ENCODE results near the gene VGLL4.
A peak's percentile ranks its signal among the peaks of the same experiment; 100 is the strongest.

The VGLL4 gene

DNA sequence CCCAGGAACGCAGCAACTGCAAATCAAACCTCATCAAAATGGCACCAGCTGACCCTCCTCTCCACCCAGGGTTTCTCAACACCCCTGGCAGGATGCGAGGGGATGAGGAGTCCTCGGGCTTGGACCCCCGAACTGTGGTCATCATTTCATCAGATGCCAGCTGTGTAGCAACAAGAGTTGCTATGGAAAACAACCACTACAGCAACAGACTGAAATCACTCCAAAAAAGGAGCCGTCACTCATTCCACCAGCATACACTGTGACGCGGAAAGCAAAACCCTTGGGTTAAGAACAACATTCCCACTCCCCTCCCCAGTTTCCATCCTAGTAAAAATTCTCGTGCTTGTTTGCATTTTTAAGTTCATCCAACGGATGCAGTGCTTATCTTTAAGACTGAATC is 40.1 kb downstream of the VGLL4 start:
- Histone ChIP-seq H3K4me1 (ENCODE audit: control insufficient read depth, low read depth, low read length) (peaks cover 12% of the 10 kb centered on the region), H2AK5ac (ENCODE audit: low read length) (no peak overlapping the region), H3K27me3 (ENCODE audit: insufficient read depth, low read length, poor library complexity) (no peaks in the 10 kb centered on the region), H3K4me2 (ENCODE audit: low read length) (no peak overlapping the region), H4K8ac (ENCODE audit: low read depth, low read length) (peak overlapping the region; percentile 78), H3K9ac (ENCODE audit: low read length) (no peak overlapping the region), H3K79me1 (ENCODE audit: low read length) (peaks cover 11% of the 10 kb centered on the region), H2BK15ac (replicated peaks; ENCODE audit: low read depth) (no peak overlapping the region), H3K23ac (ENCODE audit: low read length) (no peak overlapping the region), H3K36me3 (ENCODE audit: control insufficient read depth, insufficient read depth, low read length) (no peaks in the 10 kb centered on the region), H3K4ac (ENCODE audit: low read depth, low read length) (no peak overlapping the region), H2BK5ac (ENCODE audit: low read length) (no peak overlapping the region), H4K5ac (ENCODE audit: low read length) (no peak overlapping the region), H3K56ac (ENCODE audit: low read length) (no peak overlapping the region), H3K4me3 (ENCODE audit: low read length) (no peak overlapping the region), H3K18ac (ENCODE audit: low read length) (no peak overlapping the region), H2BK120ac (ENCODE audit: low read depth, low read length) (no peak overlapping the region), H3K27ac (ENCODE audit: low read depth, low read length) (peak overlapping the region; percentile 22), H3K79me2 (ENCODE audit: control insufficient read depth, insufficient read depth, low read length) (peaks cover 31% of the 10 kb centered on the region)
- no CpG with 5 or more reads among the region's 9 CpGs for WGBS (ENCODE audit: extremely low coverage, insufficient coverage, low lambda C conversion rate)
- DNase-seq, result peak; percentile 58

DNA sequence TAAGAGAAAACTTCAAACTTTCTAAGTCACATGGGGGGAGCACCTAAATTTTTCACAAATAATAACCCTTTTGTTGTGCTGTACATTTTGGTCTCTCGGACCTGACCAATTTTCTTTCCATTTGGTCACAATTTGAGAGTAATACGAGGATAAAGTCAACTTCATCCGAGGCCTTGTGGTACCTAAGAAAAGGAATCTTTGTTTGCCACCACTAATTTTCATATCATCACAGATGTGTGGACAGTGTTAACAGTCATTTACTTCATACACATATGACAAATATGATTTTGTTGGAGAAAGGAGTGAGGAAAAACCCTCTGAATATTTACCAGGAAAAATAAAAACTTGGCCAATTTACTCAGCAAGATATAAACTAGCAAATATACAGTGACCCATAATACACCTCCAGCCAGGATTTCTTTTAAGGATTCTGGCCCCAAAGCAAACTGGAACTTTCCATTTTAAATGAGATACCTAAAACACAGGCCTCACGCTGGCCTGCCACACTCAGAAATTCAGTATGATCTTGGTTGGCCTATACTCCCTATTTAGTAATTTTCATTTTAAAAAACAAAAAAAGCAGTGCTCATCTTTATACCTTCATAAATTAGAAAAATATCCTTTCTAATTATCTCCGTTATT is 40.7 kb downstream of the VGLL4 start:
- no CpG with 5 or more reads among the region's 5 CpGs for WGBS (ENCODE audit: extremely low coverage, insufficient coverage, low lambda C conversion rate)
- Histone ChIP-seq H3K79me1 (ENCODE audit: low read length) (peaks cover 11% of the 10 kb centered on the region), H3K23ac (ENCODE audit: low read length) (no peak overlapping the region), H3K27ac (ENCODE audit: low read depth, low read length) (no peak overlapping the region), H3K4me2 (ENCODE audit: low read length) (no peak overlapping the region), H2BK5ac (ENCODE audit: low read length) (no peak overlapping the region), H3K4me3 (ENCODE audit: low read length) (no peak overlapping the region), H3K27me3 (ENCODE audit: insufficient read depth, low read length, poor library complexity) (no peaks in the 10 kb centered on the region), H3K79me2 (ENCODE audit: control insufficient read depth, insufficient read depth, low read length) (peaks cover 34% of the 10 kb centered on the region), H3K56ac (ENCODE audit: low read length) (no peak overlapping the region), H2BK15ac (replicated peaks; ENCODE audit: low read depth) (no peak overlapping the region), H2BK120ac (ENCODE audit: low read depth, low read length) (no peak overlapping the region), H4K5ac (ENCODE audit: low read length) (no peak overlapping the region), H4K8ac (ENCODE audit: low read depth, low read length) (no peak overlapping the region), H3K9ac (ENCODE audit: low read length) (no peak overlapping the region), H2AK5ac (ENCODE audit: low read length) (no peak overlapping the region), H3K18ac (ENCODE audit: low read length) (no peak overlapping the region), H3K4ac (ENCODE audit: low read depth, low read length) (no peak overlapping the region), H3K4me1 (ENCODE audit: control insufficient read depth, low read depth, low read length) (peaks cover 12% of the 10 kb centered on the region), H3K36me3 (ENCODE audit: control insufficient read depth, insufficient read depth, low read length) (no peaks in the 10 kb centered on the region)
- no peak for DNase-seq

DNA sequence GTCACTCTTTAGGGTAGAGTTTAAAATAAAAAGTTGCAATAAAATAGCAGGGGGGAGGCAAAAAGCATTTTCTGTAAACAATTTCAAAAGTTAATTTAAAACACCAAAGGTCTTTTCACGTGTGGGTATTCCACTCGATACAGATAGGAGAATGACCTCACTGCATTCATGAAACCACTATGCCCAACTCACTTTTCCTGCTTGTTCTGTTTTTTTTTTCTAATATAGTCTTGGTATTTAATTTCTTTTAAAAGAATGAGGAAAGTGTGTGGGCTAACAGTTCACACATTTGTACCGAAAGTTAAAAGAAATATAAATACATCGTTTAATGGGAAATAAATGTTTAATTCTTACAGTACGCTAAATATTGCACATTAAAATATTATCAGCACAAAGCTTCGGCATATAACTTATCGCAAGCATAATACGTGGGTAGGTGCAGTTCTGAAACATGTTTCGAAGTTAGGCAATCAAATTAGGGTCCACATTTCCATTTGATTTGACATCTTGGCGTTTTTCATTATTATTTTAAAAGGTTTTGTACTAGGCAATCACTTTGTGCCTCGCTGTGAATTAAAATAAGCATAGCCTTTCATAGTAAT is 41.4 kb downstream of the VGLL4 start:
- H3K4me3 ChIP-seq (ENCODE audit: low read length), result no peak overlapping the region
- H3K79me2 ChIP-seq (ENCODE audit: control insufficient read depth, insufficient read depth, low read length), result peaks cover 34% of the 10 kb centered on the region
- no CpG with 5 or more reads among the region's 11 CpGs for WGBS (ENCODE audit: extremely low coverage, insufficient coverage, low lambda C conversion rate)
- peaks cover 11% of the 10 kb centered on the region for H3K79me1 ChIP-seq (ENCODE audit: low read length)
- no peak overlapping the region for H2AK5ac ChIP-seq (ENCODE audit: low read length)
- DNase-seq, result no peak
- H3K9ac ChIP-seq (ENCODE audit: low read length), result no peak overlapping the region
- H3K4ac ChIP-seq (ENCODE audit: low read depth, low read length), result no peak overlapping the region
- H2BK5ac ChIP-seq (ENCODE audit: low read length), result no peak overlapping the region
- peak overlapping the region; percentile 82 for H3K27ac ChIP-seq (ENCODE audit: low read depth, low read length)
- H2BK120ac ChIP-seq (ENCODE audit: low read depth, low read length), result no peak overlapping the region
- peaks cover 12% of the 10 kb centered on the region for H3K4me1 ChIP-seq (ENCODE audit: control insufficient read depth, low read depth, low read length)
- no peaks in the 10 kb centered on the region for H3K36me3 ChIP-seq (ENCODE audit: control insufficient read depth, insufficient read depth, low read length)
- H4K8ac ChIP-seq (ENCODE audit: low read depth, low read length), result no peak overlapping the region
- H3K4me2 ChIP-seq (ENCODE audit: low read length), result no peak overlapping the region
- no peak overlapping the region for H3K23ac ChIP-seq (ENCODE audit: low read length)
- peak overlapping the region; percentile 44 for H3K18ac ChIP-seq (ENCODE audit: low read length)
- H2BK15ac ChIP-seq (replicated peaks; ENCODE audit: low read depth), result no peak overlapping the region
- no peak overlapping the region for H4K5ac ChIP-seq (ENCODE audit: low read length)
- H3K27me3 ChIP-seq (ENCODE audit: insufficient read depth, low read length, poor library complexity), result no peaks in the 10 kb centered on the region
- no peak overlapping the region for H3K56ac ChIP-seq (ENCODE audit: low read length)

DNA sequence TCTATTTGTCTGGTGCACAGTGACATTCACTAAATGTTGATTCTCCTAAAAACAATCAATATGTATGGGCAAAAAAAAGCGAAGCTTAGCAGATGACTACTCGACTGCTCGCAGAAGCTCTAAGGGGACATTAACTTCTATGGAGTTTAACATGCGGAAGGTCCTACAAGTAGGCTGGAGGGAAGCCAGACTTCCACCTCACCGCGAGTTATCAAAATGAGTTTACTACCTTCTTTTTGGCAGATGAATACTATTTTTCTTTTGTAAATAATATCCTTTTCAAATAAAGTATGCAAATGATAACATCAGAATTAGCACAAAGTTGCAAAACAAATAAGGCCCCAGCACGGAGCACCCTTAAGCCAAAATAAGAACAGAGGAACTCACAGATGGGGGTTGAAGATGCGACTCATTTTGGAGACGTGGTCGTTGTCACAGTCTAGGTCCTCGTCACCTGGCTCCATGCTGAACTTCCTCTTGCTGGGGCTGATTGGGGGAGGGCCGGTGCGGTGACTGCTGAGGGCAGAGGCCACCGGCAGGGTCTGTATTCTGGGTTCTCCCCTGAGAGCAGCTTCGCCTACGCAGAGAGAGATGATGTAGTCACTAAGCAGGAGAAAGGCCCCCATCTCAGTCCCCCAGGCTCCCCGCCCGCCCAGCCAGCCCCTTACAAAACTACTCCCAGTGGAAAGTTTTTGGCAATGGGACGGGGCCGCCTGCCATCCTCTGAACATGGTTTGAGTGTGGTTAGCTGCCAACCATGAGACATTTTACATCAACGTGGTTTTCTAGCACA is 42.1 kb downstream of the VGLL4 start:
- Histone ChIP-seq H2AK5ac (ENCODE audit: low read length) (no peak overlapping the region), H3K18ac (ENCODE audit: low read length) (peak overlapping the region; percentile 44), H3K79me2 (ENCODE audit: control insufficient read depth, insufficient read depth, low read length) (peaks cover 32% of the 10 kb centered on the region), H3K56ac (ENCODE audit: low read length) (peak overlapping the region; percentile 6), H3K4me3 (ENCODE audit: low read length) (no peak overlapping the region), H3K79me1 (ENCODE audit: low read length) (peaks cover 12% of the 10 kb centered on the region), H4K5ac (ENCODE audit: low read length) (no peak overlapping the region), H3K4me1 (ENCODE audit: control insufficient read depth, low read depth, low read length) (peaks cover 12% of the 10 kb centered on the region), H2BK5ac (ENCODE audit: low read length) (no peak overlapping the region), H3K27me3 (ENCODE audit: insufficient read depth, low read length, poor library complexity) (no peaks in the 10 kb centered on the region), H3K4ac (ENCODE audit: low read depth, low read length) (no peak overlapping the region), H3K4me2 (ENCODE audit: low read length) (no peak overlapping the region), H2BK15ac (replicated peaks; ENCODE audit: low read depth) (no peak overlapping the region), H2BK120ac (ENCODE audit: low read depth, low read length) (no peak overlapping the region), H4K8ac (ENCODE audit: low read depth, low read length) (no peak overlapping the region), H3K27ac (ENCODE audit: low read depth, low read length) (peak overlapping the region; percentile 82), H3K23ac (ENCODE audit: low read length) (no peak overlapping the region), H3K9ac (ENCODE audit: low read length) (no peak overlapping the region), H3K36me3 (ENCODE audit: control insufficient read depth, insufficient read depth, low read length) (no peaks in the 10 kb centered on the region)
- DNase-seq, result peak; percentile 84
- no CpG with 5 or more reads among the region's 21 CpGs for WGBS (ENCODE audit: extremely low coverage, insufficient coverage, low lambda C conversion rate)

DNA sequence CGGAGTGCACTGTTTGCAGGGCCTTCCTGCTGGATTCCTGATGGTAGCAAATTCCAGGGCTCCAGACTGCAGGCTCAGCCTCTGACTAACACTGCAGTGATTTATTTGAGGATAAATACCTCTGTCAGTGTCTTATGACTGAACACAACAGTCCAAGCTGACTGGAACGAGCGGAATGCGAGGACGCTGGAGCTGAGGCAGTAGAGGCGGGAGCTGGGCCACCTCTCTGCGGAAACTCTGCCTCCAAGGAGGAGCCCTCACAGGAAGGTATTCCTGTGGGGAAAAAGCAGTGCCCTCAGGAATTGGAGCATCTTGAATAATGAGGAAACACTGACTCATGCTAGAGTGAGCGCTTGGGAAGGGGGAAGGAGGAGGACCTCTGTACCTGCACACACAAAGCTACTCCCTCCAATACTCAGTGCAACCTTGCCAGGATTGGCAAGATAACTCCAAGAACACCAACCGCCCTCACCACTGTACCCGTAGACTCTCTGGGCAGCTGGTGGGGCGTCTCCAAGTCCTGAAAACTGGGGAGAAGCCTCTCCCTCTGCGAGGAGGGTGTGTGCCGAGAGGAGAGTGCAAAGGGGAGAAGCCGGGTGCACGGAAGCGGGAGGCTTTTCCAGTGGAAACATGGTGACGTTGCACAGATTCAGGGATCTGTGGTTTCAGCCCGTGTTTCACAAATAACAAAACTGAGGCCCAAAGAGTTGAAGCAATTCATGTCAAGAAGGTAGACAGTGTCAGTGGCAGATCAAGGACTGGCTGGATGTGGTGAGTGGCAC is 43.0 kb downstream of the VGLL4 start:
- H3K27ac ChIP-seq (ENCODE audit: low read depth, low read length), result peak overlapping the region; percentile 82
- H3K23ac ChIP-seq (ENCODE audit: low read length), result no peak overlapping the region
- H3K4ac ChIP-seq (ENCODE audit: low read depth, low read length), result peak overlapping the region; percentile 41
- peak overlapping the region; percentile 51 for H3K18ac ChIP-seq (ENCODE audit: low read length)
- H2AK5ac ChIP-seq (ENCODE audit: low read length), result no peak overlapping the region
- no peak overlapping the region for H3K4me2 ChIP-seq (ENCODE audit: low read length)
- H4K5ac ChIP-seq (ENCODE audit: low read length), result no peak overlapping the region
- DNase-seq, result peak; percentile 99
- no peaks in the 10 kb centered on the region for H3K27me3 ChIP-seq (ENCODE audit: insufficient read depth, low read length, poor library complexity)
- H3K4me1 ChIP-seq (ENCODE audit: control insufficient read depth, low read depth, low read length), result peaks cover 12% of the 10 kb centered on the region
- H4K8ac ChIP-seq (ENCODE audit: low read depth, low read length), result no peak overlapping the region
- H3K56ac ChIP-seq (ENCODE audit: low read length), result peak overlapping the region; percentile 51
- peaks cover 12% of the 10 kb centered on the region for H3K79me1 ChIP-seq (ENCODE audit: low read length)
- no peak overlapping the region for H2BK120ac ChIP-seq (ENCODE audit: low read depth, low read length)
- peaks cover 29% of the 10 kb centered on the region for H3K79me2 ChIP-seq (ENCODE audit: control insufficient read depth, insufficient read depth, low read length)
- no CpG with 5 or more reads among the region's 18 CpGs for WGBS (ENCODE audit: extremely low coverage, insufficient coverage, low lambda C conversion rate)
- H2BK5ac ChIP-seq (ENCODE audit: low read length), result peak overlapping the region; percentile 14
- H3K36me3 ChIP-seq (ENCODE audit: control insufficient read depth, insufficient read depth, low read length), result no peaks in the 10 kb centered on the region
- no peak overlapping the region for H3K4me3 ChIP-seq (ENCODE audit: low read length)
- H3K9ac ChIP-seq (ENCODE audit: low read length), result peak overlapping the region; percentile 15
- no peak overlapping the region for H2BK15ac ChIP-seq (replicated peaks; ENCODE audit: low read depth)

Data from mesendoderm (in vitro differentiated cells).